PFSK-1 (cell line): ENCODE measurements around the gene SUSD3.

Experiments
- FOXP2 ChIP-seq: optimal IDR thresholded peaks from 2 replicates; pipeline ENCODE3; 2011; ENCODE audit warnings: borderline replicate concordance, control low read depth, inconsistent platforms; ENCODE audit not compliant: insufficient read depth; ENCODE audit errors: extremely low read length, extremely low read depth
- POLR2AphosphoS5 ChIP-seq: IDR thresholded peaks from 2 replicates; pipeline ENCODE4 v1.6.1; 2012; ENCODE audit warnings: low read depth, mild to moderate bottlenecking, control low read depth, low read length, moderate library complexity
- REST ChIP-seq, 2 experiments: IDR thresholded peaks; 2 replicates each; pipeline versions ENCODE4 v1.6.1 to v1.8.0; 2011 to 2012; ENCODE audit warnings: low read depth in 2 of 2, low read length in 2 of 2, control low read depth in 1 of 2, inconsistent platforms in 1 of 2, mild to moderate bottlenecking in 1 of 2, moderate library complexity in 1 of 2; ENCODE audit not compliant: insufficient read depth in 1 of 2
- TAF1 ChIP-seq: IDR thresholded peaks from 2 replicates; pipeline ENCODE4 v1.6.1; 2012; ENCODE audit warnings: low read length, control low read depth, borderline replicate concordance; ENCODE audit not compliant: insufficient read depth

GRCh38 chr9:93132287-93132927, 73.9 kb downstream of the SUSD3 start:
- TF ChIP-seq POLR2AphosphoS5 (no peak), TAF1 (no peak), REST (IDR thresholded peaks at IDR 0.05; ENCODE audit: insufficient read depth in 1 of 2, low read depth in 2 of 2, low read length in 2 of 2) (no peak), FOXP2 (no peak)
